ENCODE data around the gene EHD2. TPM values are rescaled to one million over a fixed set of nuclear protein-coding genes. Genes with fewer than 3 reads are reported as not detected.

EHD2 gene
- total and polyA plus RNA-seq, 2 of the 4 experiments (the other 2 are of a cell fraction): 35.3 to 181 TPM

GRCh38 chr19:47686679-47687450 is 26.4 kb upstream of the EHD2 start:
- no peak overlapping the region for H3K4ac ChIP-seq (ENCODE audit: low read depth, low read length)
- ATAC-seq (ENCODE audit: low read depth) (no peak), DNase-seq (no peak)
- H3K27me3 ChIP-seq (ENCODE audit: control insufficient read depth, insufficient read depth, low read length): no peaks in the 10 kb centered on the region
- no peak overlapping the region for H3K9ac ChIP-seq (ENCODE audit: low read depth, low read length)
- ChIA-PET POLR2A (ENCODE audit: unreplicated experiment) (no interaction called here), CTCF (interaction anchor here (0.6 kb wide), 1 partner anchor 11 kb away, joined by 3 read pairs; no protein-coding TSS in a partner anchor)
- H4K91ac ChIP-seq (ENCODE audit: insufficient read depth, low read depth, low read length): no peak overlapping the region
- H3K9me3 ChIP-seq (ENCODE audit: control insufficient read depth, insufficient read depth, low read length): no peaks in the 10 kb centered on the region
- H3K9me1 ChIP-seq (ENCODE audit: insufficient read depth, low read length): 0 out of 2 replicates have a peak, but pooled peaks cover 8% of the 10 kb centered on the region
- intact Hi-C loops (cut with micrococcal nuclease) (no loop called here), dilution Hi-C loops (cut with HindIII; ENCODE audit: low sequenced_read_pairs, unreplicated experiment) (no loop called here), in situ Hi-C loops (cut with MboI; ENCODE audit: low sequenced_read_pairs) (no loop called here)
- no peak overlapping the region for H2AFZ ChIP-seq (replicated peaks; ENCODE audit: low read length, poor library complexity)
- H2AK5ac ChIP-seq (ENCODE audit: low read depth, low read length): no peak overlapping the region
- no peak overlapping the region for H2BK15ac ChIP-seq (ENCODE audit: low read depth, low read length)
- H4K8ac ChIP-seq (ENCODE audit: low read depth in 2 of 2, low read length in 2 of 2): no peak overlapping the region
- H4K5ac ChIP-seq (ENCODE audit: low read depth, low read length): no peak overlapping the region
- H3K36me3 ChIP-seq (ENCODE audit: control insufficient read depth, insufficient read depth, low read length): peaks cover 19% of the 10 kb centered on the region
- no peak overlapping the region for H3K27ac ChIP-seq (ENCODE audit: insufficient read depth, low read length)
- H3K4me2 ChIP-seq (ENCODE audit: low read depth, low read length): no peak overlapping the region
- WGBS, 2 experiments (ENCODE audit: extremely low coverage in 2 of 2, insufficient read length in 1 of 2): no CpG with 5 or more reads among the region's 7 CpGs
- no peak for TF ChIP-seq MAFK (IDR thresholded peaks at IDR 0.05; ENCODE audit: low read depth, low read length)
- no peak for TF ChIP-seq SMC3 (IDR thresholded peaks at IDR 0.05; ENCODE audit: low read depth, low read length)
- no peak for TF ChIP-seq RFX5 (IDR thresholded peaks at IDR 0.05; ENCODE audit: low read depth, low read length)
- TF ChIP-seq MAZ (IDR thresholded peaks at IDR 0.05; ENCODE audit: borderline replicate concordance, low read depth, low read length): no peak
- TF ChIP-seq CHD1 (IDR thresholded peaks at IDR 0.05; ENCODE audit: low read depth, low read length): no peak
- TF ChIP-seq NFE2L2 (IDR thresholded peaks at IDR 0.05; ENCODE audit: low read depth, low read length): no peak
- no peaks in the 10 kb centered on the region for H3K4me1 ChIP-seq (ENCODE audit: control insufficient read depth, insufficient read depth, low read length)
- H3K14ac ChIP-seq (replicated peaks; ENCODE audit: low read depth, low read length): no peak overlapping the region
- peaks cover 17% of the 10 kb centered on the region for H4K20me1 ChIP-seq (ENCODE audit: insufficient read depth, low read length)
- no peak overlapping the region for H2BK120ac ChIP-seq (ENCODE audit: low read depth, low read length)
- no peak overlapping the region for H3K23ac ChIP-seq (ENCODE audit: low read depth, low read length)
- no peak overlapping the region for H2AK9ac ChIP-seq (replicated peaks; ENCODE audit: low read depth, low read length, poor library complexity)
- H3K18ac ChIP-seq (ENCODE audit: low read depth, low read length): no peak overlapping the region
- H3K79me1 ChIP-seq (ENCODE audit: low read depth in 1 of 2, low read length in 2 of 2): peaks cover 31 to 61% of the 10 kb centered on the region in 2 experiments
- no peak overlapping the region for H2BK20ac ChIP-seq (ENCODE audit: low read depth, low read length)
- BruUV-seq (replicated peaks): no TSS peak
- H3K4me3 ChIP-seq (ENCODE audit: insufficient read depth, low read depth, low read length): no peak overlapping the region
- H3K56ac ChIP-seq (ENCODE audit: extremely low read depth, insufficient read depth, low read length): no peak overlapping the region
- H2BK5ac ChIP-seq (ENCODE audit: low read depth, low read length, poor library complexity, severe bottlenecking): no peak overlapping the region

All from IMR-90 (cell line).